Colonic mucosa (tissue), 4 donors: ENCODE data around the gene GNA14. TPM values are rescaled to one million over a fixed set of nuclear protein-coding genes. Genes with fewer than 3 reads are reported as not detected.
"Not testable (repeated sequence)": the region's sequence is repeated elsewhere in the genome, so short reads cannot be mapped to it uniquely, and the experiment has no call there.

Experiments
- DNase-seq: peaks from one replicate; pipeline ENCODE4 v3.0.0-alpha.2; 2020
- H3K27ac ChIP-seq: fragments of 200-600 bp; one replicate; pipeline ENCODE4 v1.8.0; 2021
- H3K27me3 ChIP-seq: fragments of 200-600 bp; one replicate; pipeline ENCODE4 v1.8.0; 2021
- H3K36me3 ChIP-seq: fragments of 200-600 bp; one replicate; pipeline ENCODE4 v1.8.0; 2021
- H3K4me1 ChIP-seq: fragments of 200-600 bp; one replicate; pipeline ENCODE4 v1.8.0; 2021; ENCODE audit warnings: mild to moderate bottlenecking
- H3K4me3 ChIP-seq: fragments of 200-600 bp; one replicate; pipeline ENCODE4 v1.8.0; 2021
- H3K9ac ChIP-seq, 2 donors: one replicate each; pipeline ENCODE4 v1.7.0; 2013; ENCODE audit warnings: control low read depth in 2 of 2, low read depth in 2 of 2, low read length in 2 of 2
- H3K9me3 ChIP-seq: fragments of 200-600 bp; one replicate; pipeline ENCODE4 v1.8.0; 2021
- intact Hi-C: fragments of 100-400 bp; cut with DNase I; formaldehyde crosslinking; loops from one replicate; pipeline ENCODE4 v1.14.1; 2022
- total RNA-seq, 2 donors: library from RNA; stranded (reverse); fragmentation: NEBNext Ultra II Directional in 1 of 2; extraction: Animal tissue kit (Norgen Biotek cat#: 25700) in 1 of 2; gene quantifications; one replicate each; pipeline ENCODE4 v1.2.1, GENCODE V29; 2021
- TF ChIP-seq, protein P1 (sequence below): fragments of 200-600 bp; IDR thresholded peaks from one replicate; pipeline ENCODE4 v1.8.0; 2022; ENCODE audit warnings: antibody characterized with exemption, mild to moderate bottlenecking
- donor health status: healthy.
- donor health status: DM: no; HTN: no; CAD: no.
- donor health status: DM: no; HTN: no; CAD: no.

The GNA14 gene
- total RNA-seq, 2 donors from 2014 or later, result 7.9 to 11.7 TPM

- no peaks in the 10 kb centered on the region for H3K9me3 ChIP-seq
- H3K4me1 ChIP-seq, result peaks cover 2% of the 10 kb centered on the region
- intact Hi-C loops, result no loop called here
- no peaks in the 10 kb centered on the region for H3K27me3 ChIP-seq
- no peaks in the 10 kb centered on the region for H3K36me3 ChIP-seq
- no peak overlapping the region for H3K27ac ChIP-seq
- no peak overlapping the region for H3K9ac ChIP-seq
- no peak overlapping the region for H3K4me3 ChIP-seq
- TF ChIP-seq, protein P1, sequence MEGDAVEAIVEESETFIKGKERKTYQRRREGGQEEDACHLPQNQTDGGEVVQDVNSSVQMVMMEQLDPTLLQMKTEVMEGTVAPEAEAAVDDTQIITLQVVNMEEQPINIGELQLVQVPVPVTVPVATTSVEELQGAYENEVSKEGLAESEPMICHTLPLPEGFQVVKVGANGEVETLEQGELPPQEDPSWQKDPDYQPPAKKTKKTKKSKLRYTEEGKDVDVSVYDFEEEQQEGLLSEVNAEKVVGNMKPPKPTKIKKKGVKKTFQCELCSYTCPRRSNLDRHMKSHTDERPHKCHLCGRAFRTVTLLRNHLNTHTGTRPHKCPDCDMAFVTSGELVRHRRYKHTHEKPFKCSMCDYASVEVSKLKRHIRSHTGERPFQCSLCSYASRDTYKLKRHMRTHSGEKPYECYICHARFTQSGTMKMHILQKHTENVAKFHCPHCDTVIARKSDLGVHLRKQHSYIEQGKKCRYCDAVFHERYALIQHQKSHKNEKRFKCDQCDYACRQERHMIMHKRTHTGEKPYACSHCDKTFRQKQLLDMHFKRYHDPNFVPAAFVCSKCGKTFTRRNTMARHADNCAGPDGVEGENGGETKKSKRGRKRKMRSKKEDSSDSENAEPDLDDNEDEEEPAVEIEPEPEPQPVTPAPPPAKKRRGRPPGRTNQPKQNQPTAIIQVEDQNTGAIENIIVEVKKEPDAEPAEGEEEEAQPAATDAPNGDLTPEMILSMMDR, result no peak
- no peak for DNase-seq
These were observed 61.1 kb downstream of the GNA14 start for GRCh38 chr9:77587042-77587441.

GRCh38 chr9:77586591-77586990 is 61.5 kb downstream of the GNA14 start:
- Histone ChIP-seq H3K27ac (no peak overlapping the region), H3K36me3 (no peaks in the 10 kb centered on the region), H3K27me3 (no peaks in the 10 kb centered on the region), H3K4me3 (no peak overlapping the region), H3K9me3 (no peaks in the 10 kb centered on the region), H3K9ac (no peak overlapping the region), H3K4me1 (peaks cover 2% of the 10 kb centered on the region)
- no peak for DNase-seq
- TF ChIP-seq, protein P1, result no peak
- intact Hi-C loops, result no loop called here

DNA sequence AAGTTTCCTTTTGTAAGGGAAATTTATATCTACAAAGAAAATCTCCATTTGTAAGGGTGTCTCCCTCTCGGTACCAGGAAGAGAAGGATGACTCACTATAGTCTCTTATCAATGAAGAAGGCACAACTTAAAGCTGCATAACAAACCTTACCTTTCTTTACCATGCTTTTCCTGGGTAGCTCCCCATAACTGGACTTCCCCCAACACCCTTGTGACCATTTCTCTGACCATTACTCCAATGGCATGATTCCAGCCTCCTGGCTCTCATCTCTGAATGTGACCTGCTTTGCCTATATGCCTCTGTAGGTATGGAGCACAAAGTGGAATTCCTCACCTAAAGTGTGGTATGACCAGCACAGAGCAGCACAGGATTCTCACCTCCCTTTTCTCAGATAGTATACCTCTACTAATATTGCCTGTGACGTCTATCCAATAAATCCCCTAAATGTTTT is 62.8 kb downstream of the GNA14 start:
- no peak overlapping the region for H3K27ac ChIP-seq

GRCh38 chr9:77584927-77585326 is 63.2 kb downstream of the GNA14 start:
- H3K27ac ChIP-seq, H3K9me3 ChIP-seq, H3K27me3 ChIP-seq, DNase-seq, H3K4me1 ChIP-seq, H3K36me3 ChIP-seq, intact Hi-C loops, H3K4me3 ChIP-seq, H3K9ac ChIP-seq: not testable (repeated sequence)

More for the DNA sequence above, 62.8 kb downstream of the GNA14 start:
- DNase-seq, result no peak
- H3K4me3 ChIP-seq, result no peak overlapping the region
- no peak overlapping the region for H3K9ac ChIP-seq
- intact Hi-C loops, result no loop called here
- H3K4me1 ChIP-seq, result peaks cover 2% of the 10 kb centered on the region
- H3K36me3 ChIP-seq, result no peaks in the 10 kb centered on the region
- TF ChIP-seq, protein P1, result no peak
- no peaks in the 10 kb centered on the region for H3K9me3 ChIP-seq
- H3K27me3 ChIP-seq, result no peaks in the 10 kb centered on the region

DNA sequence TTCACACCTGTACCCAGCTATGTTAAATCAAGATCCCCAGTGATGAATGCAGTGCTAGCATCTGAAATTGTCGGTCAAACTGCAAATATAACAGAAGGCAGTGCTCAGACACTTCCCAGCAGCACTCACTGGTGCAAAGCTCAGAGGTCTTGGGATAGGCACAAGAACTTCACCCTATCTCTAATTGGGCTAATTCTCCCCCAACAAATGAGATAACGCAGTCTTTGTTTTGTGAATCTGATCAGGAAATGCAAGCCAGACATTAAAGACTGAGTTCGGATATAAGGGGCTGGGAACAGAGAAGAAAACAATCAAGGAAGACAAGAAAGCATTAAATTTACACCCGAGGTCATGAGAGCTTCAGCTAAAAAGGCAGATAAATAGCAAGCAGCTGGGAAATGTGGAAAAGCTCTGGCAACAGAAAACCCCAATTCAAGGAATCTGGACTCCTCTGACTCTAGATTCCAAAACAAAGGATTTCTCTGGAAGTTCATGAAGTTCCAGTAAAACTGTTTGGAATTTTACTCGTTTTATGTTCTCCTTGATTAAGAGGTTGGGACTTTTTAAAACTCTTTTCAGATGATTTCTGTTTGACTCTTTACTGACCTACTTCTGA is 65.1 kb downstream of the GNA14 start:
- H3K9ac ChIP-seq, result no peak overlapping the region
- intact Hi-C loops, result no loop called here
- no peaks in the 10 kb centered on the region for H3K36me3 ChIP-seq
- H3K27ac ChIP-seq, result no peak overlapping the region
- H3K9me3 ChIP-seq, result no peaks in the 10 kb centered on the region
- no peaks in the 10 kb centered on the region for H3K4me1 ChIP-seq
- no peak overlapping the region for H3K4me3 ChIP-seq
- DNase-seq, result no peak
- TF ChIP-seq, protein P1, result no peak
- H3K27me3 ChIP-seq, result no peaks in the 10 kb centered on the region

- intact Hi-C loops, result no loop called here
- H3K9me3 ChIP-seq, result no peaks in the 10 kb centered on the region
- no peak overlapping the region for H3K27ac ChIP-seq
- H3K9ac ChIP-seq, result no peak overlapping the region
- DNase-seq, result no peak
- no peaks in the 10 kb centered on the region for H3K36me3 ChIP-seq
- no peak overlapping the region for H3K4me3 ChIP-seq
- H3K27me3 ChIP-seq, result no peaks in the 10 kb centered on the region
- TF ChIP-seq, protein P1, result no peak
- H3K4me1 ChIP-seq, result no peaks in the 10 kb centered on the region
These were observed 65.6 kb downstream of the GNA14 start for GRCh38 chr9:77582525-77582924.
